ENCODE results near the gene MACIR.
A peak's percentile ranks its signal among the peaks of the same experiment; 100 is the strongest.
"Not testable (repeated sequence)": the region's sequence is repeated elsewhere in the genome, so short reads cannot be mapped to it uniquely, and the experiment has no call there.

Gene MACIR

DNA sequence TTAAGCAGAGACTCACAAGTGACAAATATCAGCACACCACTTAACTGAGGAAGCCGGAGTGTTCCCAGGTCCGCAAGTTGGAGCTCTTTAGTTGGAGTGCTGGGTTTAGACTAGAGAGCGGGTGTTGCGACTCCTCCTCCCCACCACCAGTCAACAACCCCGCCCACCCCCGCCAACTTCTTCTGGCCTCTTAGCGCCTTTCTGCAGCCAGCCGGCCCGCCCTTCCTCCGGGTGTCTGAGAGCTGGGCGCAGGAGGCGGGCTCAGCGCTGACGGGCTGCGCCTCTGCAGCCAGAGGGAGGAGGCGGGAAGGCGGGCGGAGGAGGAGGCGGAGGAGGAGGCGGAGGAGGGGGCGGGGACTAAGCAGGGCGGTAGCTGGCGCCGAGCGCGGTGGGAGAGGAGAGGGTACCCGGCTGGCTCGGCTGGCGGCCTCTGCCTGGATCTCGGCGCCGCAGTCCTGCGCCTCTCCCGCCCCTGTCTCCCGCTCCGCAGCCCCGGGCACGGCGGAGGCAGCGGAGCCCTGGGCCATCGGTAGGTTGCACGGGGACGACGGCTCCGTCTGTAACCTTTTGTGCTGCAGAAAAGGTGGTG, at the start of gene MACIR:
Gene MACIR (plus strand): TSS at position 396 of the 589 bp plus-strand sequence. CDS start 17,157 bp downstream, outside the sequence.
- no peak for TF ChIP-seq JUND (IDR thresholded peaks at IDR 0.05; ENCODE audit: low read depth)
- in situ Hi-C loops (cut with HindIII; ENCODE audit: low pct_unique_long_range_greater_than_20kb, low sequenced_read_pairs): no loop called here
- DNase-seq (ENCODE audit: low read depth in 1 of 2, low spot score in 1 of 2): peak; percentile 68 to 99

DNA sequence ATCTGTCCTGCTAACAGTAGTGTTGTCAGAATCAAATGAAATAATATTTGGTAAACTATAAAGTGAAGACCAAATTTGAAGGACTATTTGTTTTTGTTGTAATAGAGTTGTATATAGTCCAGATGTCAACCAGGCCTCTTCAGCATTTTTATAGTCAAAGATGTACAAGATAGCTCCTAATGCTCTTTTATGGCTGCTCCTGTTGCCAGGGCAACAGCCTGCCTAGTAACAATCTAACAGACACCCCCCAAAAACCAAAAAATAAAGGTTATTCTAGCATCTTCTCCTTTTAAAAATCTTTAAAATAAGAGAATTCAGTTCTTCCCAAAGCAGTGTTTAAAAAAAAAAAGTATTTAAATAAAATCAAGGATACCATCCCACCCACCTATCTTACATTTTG, 49.5 kb upstream of the MACIR start:
- in situ Hi-C loops (cut with HindIII; ENCODE audit: low pct_unique_long_range_greater_than_20kb, low sequenced_read_pairs): no loop called here
- no peak for DNase-seq (ENCODE audit: low read depth in 1 of 2, low spot score in 1 of 2)
- no peak for TF ChIP-seq JUND (IDR thresholded peaks at IDR 0.05; ENCODE audit: low read depth)

DNA sequence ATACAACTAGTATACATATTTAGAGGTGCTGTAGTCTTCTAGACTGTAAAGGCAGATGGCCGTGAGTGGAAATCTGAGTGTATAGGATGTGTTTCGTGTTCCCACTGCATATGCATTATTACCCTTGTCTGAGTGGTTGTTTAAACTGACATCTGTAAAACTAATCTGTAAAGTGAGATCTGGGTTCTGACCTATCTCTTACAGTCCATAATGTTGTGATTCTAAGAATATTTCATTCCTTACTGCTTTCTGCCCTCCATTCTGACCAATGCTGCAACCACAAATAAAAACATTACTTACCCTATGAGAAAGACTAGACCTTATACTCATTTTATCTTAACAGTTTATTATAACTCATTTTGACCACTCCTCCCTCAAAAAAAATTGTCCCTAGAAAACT, 47.6 kb upstream of the MACIR start:
- in situ Hi-C loops (cut with HindIII; ENCODE audit: low pct_unique_long_range_greater_than_20kb, low sequenced_read_pairs): no loop called here
- DNase-seq (ENCODE audit: low read depth in 1 of 2, low spot score in 1 of 2): no peak
- no peak for TF ChIP-seq JUND (IDR thresholded peaks at IDR 0.05; ENCODE audit: low read depth)

DNA sequence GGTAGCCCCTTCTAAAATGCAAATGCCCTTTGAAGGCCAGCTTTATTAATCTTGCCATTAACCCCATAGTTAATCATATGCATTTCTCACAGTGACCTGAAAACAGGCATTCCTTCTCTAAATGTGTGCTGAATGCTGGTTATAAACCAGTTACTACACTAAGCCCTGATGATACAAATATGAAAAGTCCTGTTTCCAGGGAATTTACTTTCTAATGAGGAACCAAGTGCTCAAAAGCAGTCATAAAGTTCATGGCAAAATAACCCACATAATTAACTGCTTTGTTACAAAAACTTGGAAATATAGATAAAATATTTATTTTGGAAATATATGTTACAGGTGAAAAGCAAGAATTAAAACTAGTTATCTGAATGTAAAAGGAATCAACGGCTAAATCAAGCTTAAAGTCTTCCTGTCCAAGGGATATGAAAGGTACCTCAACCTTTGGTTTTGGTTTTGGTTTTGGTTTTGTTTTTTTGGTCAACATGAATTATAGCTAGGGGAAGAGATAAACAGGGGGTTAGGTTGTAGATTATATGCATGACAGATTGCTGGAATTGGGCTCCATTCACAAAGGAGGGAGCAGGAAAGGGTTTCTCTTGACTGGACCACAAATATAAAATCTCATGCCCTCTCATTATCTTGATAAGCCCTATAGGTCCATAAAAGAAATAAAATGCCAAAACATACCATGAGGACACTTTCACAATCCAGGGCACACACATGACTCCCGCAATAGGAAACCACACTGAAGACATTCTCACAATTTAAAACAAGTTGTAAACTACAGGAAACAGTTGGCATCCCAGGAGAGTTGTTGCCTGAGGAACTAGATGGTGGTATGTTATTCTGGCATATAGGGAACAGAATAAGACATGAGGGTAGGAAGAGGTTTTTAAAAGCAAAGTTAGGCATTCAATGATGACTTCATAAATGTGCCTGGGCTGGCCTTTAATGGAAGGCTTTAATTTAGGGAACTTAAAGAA, 46.7 kb upstream of the MACIR start:
- in situ Hi-C loops (cut with HindIII; ENCODE audit: low pct_unique_long_range_greater_than_20kb, low sequenced_read_pairs): no loop called here
- TF ChIP-seq JUND (IDR thresholded peaks at IDR 0.05; ENCODE audit: low read depth): no peak
- DNase-seq (ENCODE audit: low read depth in 1 of 2, low spot score in 1 of 2): no peak

- TF ChIP-seq JUND (IDR thresholded peaks at IDR 0.05; ENCODE audit: low read depth): no peak
- no peak for DNase-seq (ENCODE audit: low read depth in 1 of 2, low spot score in 1 of 2)
- in situ Hi-C loops (cut with HindIII; ENCODE audit: low pct_unique_long_range_greater_than_20kb, low sequenced_read_pairs): no loop called here
Measured at GRCh38 chr5:103216137-103216536, 42.4 kb upstream of the MACIR start.

DNA sequence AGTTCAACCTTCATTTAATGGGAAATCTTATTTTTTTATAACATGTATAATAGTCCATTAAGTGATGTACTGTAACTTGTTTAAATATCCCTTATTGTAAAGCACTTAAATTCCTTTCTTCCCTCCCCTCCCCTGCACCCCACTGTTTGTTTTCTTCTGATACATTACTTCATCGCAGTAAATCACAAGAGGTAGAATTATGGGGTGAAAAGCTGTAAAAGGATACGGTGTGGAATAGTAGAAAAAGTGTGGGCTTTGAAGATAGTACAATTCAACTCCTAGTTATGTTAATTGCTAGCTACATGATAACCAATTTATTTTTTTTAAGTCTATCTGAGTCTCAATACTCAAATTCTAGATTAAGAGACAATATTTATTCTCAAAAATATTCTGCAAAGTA, 41.9 kb upstream of the MACIR start:
- TF ChIP-seq JUND (IDR thresholded peaks at IDR 0.05; ENCODE audit: low read depth): no peak
- no peak for DNase-seq (ENCODE audit: low read depth in 1 of 2, low spot score in 1 of 2)
- in situ Hi-C loops (cut with HindIII; ENCODE audit: low pct_unique_long_range_greater_than_20kb, low sequenced_read_pairs): no loop called here

GRCh38 chr5:103217101-103217500, 41.5 kb upstream of the MACIR start:
- TF ChIP-seq JUND (IDR thresholded peaks at IDR 0.05; ENCODE audit: low read depth): no peak
- no peak for DNase-seq (ENCODE audit: low read depth in 1 of 2, low spot score in 1 of 2)
- in situ Hi-C loops (cut with HindIII; ENCODE audit: low pct_unique_long_range_greater_than_20kb, low sequenced_read_pairs): no loop called here

- TF ChIP-seq JUND (IDR thresholded peaks at IDR 0.05; ENCODE audit: low read depth): no peak
- in situ Hi-C loops (cut with HindIII; ENCODE audit: low pct_unique_long_range_greater_than_20kb, low sequenced_read_pairs): no loop called here
- DNase-seq (ENCODE audit: low read depth in 1 of 2, low spot score in 1 of 2): no peak
Measured at GRCh38 chr5:103218164-103218563, 40.4 kb upstream of the MACIR start.

- in situ Hi-C loops (cut with HindIII; ENCODE audit: low pct_unique_long_range_greater_than_20kb, low sequenced_read_pairs); DNase-seq (ENCODE audit: low read depth in 1 of 2, low spot score in 1 of 2): not testable (repeated sequence)
Measured at GRCh38 chr5:103219074-103219473, 39.5 kb upstream of the MACIR start.

DNA sequence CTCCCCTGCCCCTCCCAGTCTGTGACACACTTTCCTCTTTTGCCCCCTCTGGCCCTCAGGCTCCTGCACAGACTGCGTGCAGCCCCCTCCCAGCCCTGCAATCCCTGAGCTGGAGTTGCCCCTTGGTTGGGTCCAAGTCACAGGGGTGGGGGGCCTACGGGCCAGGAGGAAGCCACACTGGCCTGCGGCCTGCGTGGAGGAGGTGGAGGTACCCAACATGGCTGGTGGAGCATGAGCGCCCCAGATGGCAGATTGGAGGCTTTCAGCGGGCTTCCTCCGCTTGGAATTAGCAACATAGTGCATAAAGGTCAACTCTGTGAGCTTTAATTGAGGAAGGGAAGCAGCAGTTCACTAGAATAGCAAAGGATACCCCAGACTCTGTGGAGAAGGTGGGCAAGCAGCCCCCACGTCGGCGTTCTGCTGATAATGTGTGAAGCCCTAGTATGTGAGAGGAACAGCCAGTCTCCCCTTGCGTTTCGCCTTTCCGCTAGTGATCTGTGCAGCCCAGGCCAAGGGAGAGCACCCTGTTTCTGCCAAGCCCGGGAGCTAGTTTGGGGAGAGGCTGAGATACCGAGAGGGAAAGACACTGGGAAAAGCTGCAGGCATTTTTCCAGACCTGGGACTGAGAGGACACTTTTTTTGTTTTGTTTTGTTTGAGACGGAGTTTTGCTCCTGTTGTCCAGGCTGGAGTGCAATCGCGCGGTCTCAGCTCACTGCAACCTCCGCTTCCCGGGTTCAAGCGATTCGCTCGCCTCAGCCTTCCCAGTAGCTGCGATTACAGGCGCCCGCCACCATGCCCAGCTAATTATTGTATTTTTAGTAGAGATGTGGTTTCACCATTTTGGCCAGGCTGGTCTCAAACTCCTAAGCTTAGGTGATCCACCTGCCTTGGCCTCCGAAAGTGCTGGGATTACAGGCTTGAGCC, 35.3 kb upstream of the MACIR start:
- TF ChIP-seq JUND (IDR thresholded peaks at IDR 0.05; ENCODE audit: low read depth): no peak
- DNase-seq (ENCODE audit: low read depth in 1 of 2, low spot score in 1 of 2): no peak
- in situ Hi-C loops (cut with HindIII; ENCODE audit: low pct_unique_long_range_greater_than_20kb, low sequenced_read_pairs): no loop called here

DNA sequence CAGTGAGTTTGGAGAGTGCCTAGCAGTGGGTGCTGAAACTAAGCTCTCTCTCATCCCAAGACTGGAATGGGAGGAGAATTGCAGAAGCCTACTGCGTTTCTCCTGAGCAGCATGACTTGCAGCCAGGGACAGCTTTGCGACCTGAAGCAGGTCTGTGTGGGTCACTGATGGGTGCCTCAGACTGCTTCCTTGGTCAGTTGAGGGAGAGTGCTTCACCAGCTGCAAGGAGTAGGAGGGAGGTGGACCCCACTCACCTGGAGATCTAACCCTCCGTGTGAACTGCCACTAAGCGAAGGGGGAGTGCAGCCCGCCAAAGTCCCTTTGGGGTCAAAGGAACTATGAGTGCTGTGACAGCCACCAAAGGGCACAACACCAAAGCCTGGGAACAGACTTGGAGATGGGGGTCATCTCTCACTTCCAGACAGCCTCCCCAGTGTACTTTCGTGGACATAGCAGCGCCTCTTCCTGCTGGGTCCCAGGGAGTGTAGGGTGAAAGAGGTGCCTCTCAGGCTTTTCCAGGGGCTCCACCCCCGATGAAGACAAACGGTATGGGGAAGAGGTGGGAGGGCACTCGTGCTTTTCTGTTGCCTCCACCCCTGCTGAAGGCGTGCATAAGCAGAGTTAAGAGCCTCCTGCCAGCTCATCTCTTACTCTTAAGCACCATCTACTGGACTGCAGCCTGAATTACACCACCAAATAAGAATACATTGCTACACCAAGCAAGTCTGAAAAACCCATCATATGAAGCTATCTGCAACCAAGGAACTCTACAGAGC, 34.3 kb upstream of the MACIR start:
- in situ Hi-C loops (cut with HindIII; ENCODE audit: low pct_unique_long_range_greater_than_20kb, low sequenced_read_pairs): no loop called here
- peak; percentile 11 to 82 for DNase-seq (ENCODE audit: low read depth in 1 of 2, low spot score in 1 of 2)
- no peak for TF ChIP-seq JUND (IDR thresholded peaks at IDR 0.05; ENCODE audit: low read depth)

GRCh38 chr5:103224894-103225246, 33.7 kb upstream of the MACIR start:
- no peak for TF ChIP-seq JUND (IDR thresholded peaks at IDR 0.05; ENCODE audit: low read depth)
- in situ Hi-C loops (cut with HindIII; ENCODE audit: low pct_unique_long_range_greater_than_20kb, low sequenced_read_pairs): no loop called here

More at GRCh38 chr5:103224894-103225246, 33.7 kb upstream of the MACIR start:
- peak in 1 of 2 experiments; percentile 72 for DNase-seq (ENCODE audit: low read depth in 1 of 2, low spot score in 1 of 2)

All from T47D (cell line).